HCT116 (cell line): ENCODE results near the gene CARMIL1. TPM values are rescaled to one million over a fixed set of nuclear protein-coding genes. Genes with fewer than 3 reads are reported as not detected.

ENCODE experiments used
- ATAC-seq: fragments of 200-7000 bp; cut with Tn5 transposase; 2 replicates; pipeline ENCODE4 v1.9.1; 2020; ENCODE audit warnings: mild to moderate bottlenecking, moderate library complexity
- BruUV-seq: library from RNA; stranded (reverse); fragments of 400-500 nt; replicated peaks from 2 replicates; lab custom pipeline; 2021; lab: Mats Ljungman, UMichigan
- CTCF ChIA-PET: fragments of 300-600 bp; sonication (Branson Sonifier 250); formaldehyde crosslinking; loops from one replicate; lab custom pipeline; 2021; ENCODE audit warnings: antibody characterized with exemption; lab: Charles Lee
- POLR2A ChIA-PET: fragments of 300-600, 350-600 bp; sonication (Branson Sonifier 250); formaldehyde crosslinking; loops from one replicate; lab custom pipeline; 2021; ENCODE audit warnings: antibody characterized with exemption; lab: Charles Lee
- RAD21 ChIA-PET, 2 experiments: fragments of 300-600 bp; sonication (Branson Sonifier 250); formaldehyde crosslinking; loops; one replicate each; lab custom pipeline; 2023; ENCODE audit warnings: low total read pairs in 2 of 2; ENCODE audit not compliant: uncharacterized antibody in 2 of 2, unreplicated experiment in 2 of 2, low non-redundant PET in 1 of 2; lab: Charles Lee
- DNase-seq: peaks from one replicate; pipeline ENCODE4 v3.0.0-alpha.2; 2010; ENCODE audit warnings: low read depth, low spot score
- H2AFZ ChIP-seq: fragments of 200-600 bp; shearing (Covaris generic), sonication (generic); 2 replicates; pipeline ENCODE4 v1.6.1; 2017; ENCODE audit warnings: low read depth, mixed run types, mixed read lengths, antibody characterized with exemption, low read length; ENCODE audit not compliant: poor library complexity, severe bottlenecking
- H3K27ac ChIP-seq: 2 replicates; pipeline ENCODE4 v1.5.1; 2012; ENCODE audit warnings: low read depth, low read length
- H3K27me3 ChIP-seq: fragments of 200-600 bp; sonication (generic); 2 replicates; pipeline ENCODE4 v1.6.1; 2016; ENCODE audit warnings: mixed run types, low read length, mixed read lengths; ENCODE audit not compliant: insufficient read depth
- H3K36me3 ChIP-seq, 2 experiments: fragments of 200-500 bp in 1 of 2; fragments of 200-600 bp in 1 of 2; sonication (Bioruptor generic) in 1 of 2; sonication (generic) in 1 of 2; 2 replicates each; pipeline versions ENCODE4 v1.5.1 to v1.6.1; 2014 to 2016; ENCODE audit warnings: low read length in 2 of 2, inconsistent platforms in 1 of 2, mixed read lengths in 1 of 2, mixed run types in 1 of 2; ENCODE audit not compliant: insufficient read depth in 2 of 2, control insufficient read depth in 1 of 2
- H3K4me1 ChIP-seq, 2 experiments: fragments of 200-600 bp in 1 of 2; sonication (generic) in 1 of 2; 2 replicates each; pipeline versions ENCODE4 v1.5.1 to v1.6.1; 2012 to 2017; ENCODE audit warnings: low read length in 2 of 2, inconsistent platforms in 1 of 2, mild to moderate bottlenecking in 1 of 2, mixed read lengths in 1 of 2, mixed run types in 1 of 2, moderate library complexity in 1 of 2; ENCODE audit not compliant: insufficient read depth in 2 of 2, control insufficient read depth in 1 of 2
- H3K4me2 ChIP-seq: fragments of 200-600 bp; sonication (generic); 2 replicates; pipeline ENCODE4 v1.6.1; 2017; ENCODE audit warnings: mixed run types, low read length, mixed read lengths
- H3K4me3 ChIP-seq, 2 experiments: fragments of 200-600 bp in 1 of 2; sonication (generic) in 1 of 2; replicated peaks in 1 of 2; 2 replicates each; pipeline ENCODE4 v1.5.1; 2011 to 2016; ENCODE audit warnings: low read length in 2 of 2, control low read depth in 1 of 2, low read depth in 1 of 2, mild to moderate bottlenecking in 1 of 2, mixed read lengths in 1 of 2, mixed run types in 1 of 2
- H3K79me2 ChIP-seq: fragments of 200-600 bp; sonication (generic); 2 replicates; pipeline ENCODE4 v1.6.1; 2017; ENCODE audit warnings: mild to moderate bottlenecking, mixed run types, low read length, moderate library complexity, mixed read lengths; ENCODE audit not compliant: insufficient read depth
- H3K9ac ChIP-seq: fragments of 200-600 bp; sonication (generic); 2 replicates; pipeline ENCODE4 v1.6.1; 2016; ENCODE audit warnings: low read length, mixed read lengths
- H3K9me2 ChIP-seq: fragments of 200-600 bp; sonication (generic), shearing (Covaris generic); 2 replicates; pipeline ENCODE4 v1.6.1; 2017; ENCODE audit warnings: mixed run types, mild to moderate bottlenecking, moderate library complexity; ENCODE audit not compliant: insufficient read depth
- H3K9me3 ChIP-seq, 2 experiments: fragments of 200-500 bp in 1 of 2; fragments of 200-600 bp in 1 of 2; sonication (Bioruptor generic) in 1 of 2; sonication (generic) in 1 of 2; 2 replicates each; pipeline ENCODE4 v1.6.1; 2014 to 2017; ENCODE audit warnings: low read length in 2 of 2, mixed read lengths in 2 of 2, inconsistent platforms in 1 of 2, low read depth in 1 of 2, mild to moderate bottlenecking in 1 of 2, mixed run types in 1 of 2, moderate library complexity in 1 of 2; ENCODE audit not compliant: control insufficient read depth in 1 of 2, insufficient read depth in 1 of 2
- H4K20me1 ChIP-seq: fragments of 200-600 bp; sonication (generic), shearing (Covaris generic); 2 replicates; pipeline ENCODE4 v1.6.1; 2017; ENCODE audit warnings: mixed run types, mild to moderate bottlenecking, moderate library complexity; ENCODE audit not compliant: insufficient read depth
- CTCF ChIP-seq, 3 experiments: fragments of 200-600 bp in 1 of 3; sonication (generic) in 1 of 3; IDR thresholded peaks in 2 of 3; conservative IDR thresholded peaks in 1 of 3; 2 replicates each; pipeline ENCODE4 v1.5.1; 2012 to 2017; ENCODE audit warnings: low read depth in 2 of 3, low read length in 2 of 3, antibody characterized with exemption in 1 of 3, borderline replicate concordance in 1 of 3, control low read depth in 1 of 3, mild to moderate bottlenecking in 1 of 3, mixed read lengths in 1 of 3, mixed run types in 1 of 3, moderate library complexity in 1 of 3; ENCODE audit not compliant: insufficient read depth in 1 of 3
- EGR1 ChIP-seq: IDR thresholded peaks from 2 replicates; pipeline ENCODE4 v1.6.1; 2012; ENCODE audit warnings: low read depth
- FOSL1 ChIP-seq: IDR thresholded peaks from 2 replicates; pipeline ENCODE4 v1.6.1; 2012; ENCODE audit warnings: low read depth
- POLR2AphosphoS5 ChIP-seq: IDR thresholded peaks from 2 replicates; pipeline ENCODE4 v1.6.1; 2011; ENCODE audit warnings: mild to moderate bottlenecking, low read depth, low read length, moderate library complexity
- TCF7L2 ChIP-seq: IDR thresholded peaks from 2 replicates; pipeline ENCODE4 v1.7.0; 2011; ENCODE audit warnings: borderline replicate concordance, inconsistent platforms; ENCODE audit not compliant: insufficient read depth, insufficient read length; ENCODE audit errors: extremely low read depth
- ZFX ChIP-seq: fragments of 450-650 bp; IDR thresholded peaks from 2 replicates; pipeline ENCODE4 v1.6.1; 2017
- ZNF274 ChIP-seq: fragments of 200-500 bp; sonication (Bioruptor generic); IDR thresholded peaks from 2 replicates; pipeline ENCODE4 v1.6.1; 2014; ENCODE audit warnings: mild to moderate bottlenecking, low read depth, low read length, inconsistent platforms
- intact Hi-C: fragments of 100-400 bp; cut with micrococcal nuclease; formaldehyde crosslinking; loops from 2 replicates; pipeline ENCODE4 v1.10.0; 2022
- total RNA-seq: library from RNA; stranded (reverse); gene quantifications from one replicate; pipeline ENCODE4 v1.2.1, GENCODE V29; 2021; ENCODE audit not compliant: unreplicated experiment

Gene CARMIL1
- total RNA-seq, 1 experiment from 2014 or later, result 21.7 TPM

GRCh38 chr6:25363427-25363826, 84.3 kb downstream of the CARMIL1 start (continued):
- no peak for TF ChIP-seq TCF7L2
- TF ChIP-seq POLR2AphosphoS5, result no peak
- no peak for TF ChIP-seq EGR1
- TF ChIP-seq ZFX, result no peak
- no peak for TF ChIP-seq ZNF274

GRCh38 chr6:25365154-25365553, 86.0 kb downstream of the CARMIL1 start:
- intact Hi-C loops, result no loop called here
- TF ChIP-seq CTCF (IDR thresholded peaks at IDR 0.05 in 2 of 3, conservative IDR thresholded peaks at IDR 0.05 in 1 of 3; ENCODE audit: borderline replicate concordance in 1 of 3, insufficient read depth in 1 of 3, low read depth in 2 of 3, low read length in 2 of 3) (no peak), FOSL1 (no peak)
- POLR2A ChIA-PET, result no interaction called here

More at GRCh38 chr6:25365154-25365553, 86.0 kb downstream of the CARMIL1 start:
- Histone ChIP-seq H3K4me1 (peaks cover 2 to 8% of the 10 kb centered on the region in 2 experiments; a peak in 3 of 4 replicates), H3K4me2 (no peak overlapping the region), H3K79me2 (peaks cover 31% of the 10 kb centered on the region; the same call in 1 of the 2 replicates), H3K9me3 (no peaks in the 10 kb centered on the region), H3K9me2 (no peaks in the 10 kb centered on the region), H3K27me3 (no peaks in the 10 kb centered on the region), H3K4me3 (no peak overlapping the region), H3K27ac (no peak overlapping the region), H3K9ac (no peak overlapping the region), H3K36me3 (no peaks in the 10 kb centered on the region), H2AFZ (no peak overlapping the region), H4K20me1 (peaks cover 6% of the 10 kb centered on the region; the same call in 1 of the 2 replicates)
- DNase-seq (no peak), ATAC-seq (no peak)
- BruUV-seq, result no TSS peak
- RAD21 ChIA-PET, result no interaction called here
- CTCF ChIA-PET, result no interaction called here
